Memory B cell (primary cell): ENCODE results near the gene SNX7.
A peak's percentile ranks its signal among the peaks of the same experiment; 100 is the strongest.

Experiments
- ATAC-seq: fragments of 150-1000 bp; cut with Tn5 transposase; 2 replicates; pipeline ENCODE4 v1.10.0; 2021; ENCODE audit warnings: low read depth, mild to moderate bottlenecking, moderate library complexity
- DNase-seq, 2 donors: peaks; one replicate each; pipeline ENCODE4 v3.0.0; 2022; ENCODE audit warnings: low spot score in 2 of 2
- H3K27ac Mint-ChIP-seq: one replicate; pipeline ENCODE4 v1.8.0; 2022; ENCODE audit warnings: mild to moderate bottlenecking, moderate library complexity, mixed read lengths
- H3K27me3 Mint-ChIP-seq: one replicate; pipeline ENCODE4 v1.8.0; 2022; ENCODE audit warnings: mixed read lengths
- H3K36me3 Mint-ChIP-seq: one replicate; pipeline ENCODE4 v1.8.0; 2022; ENCODE audit warnings: mild to moderate bottlenecking, mixed read lengths
- H3K4me1 Mint-ChIP-seq: one replicate; pipeline ENCODE4 v1.8.0; 2022; ENCODE audit warnings: mixed read lengths
- H3K4me3 Mint-ChIP-seq: one replicate; pipeline ENCODE4 v1.8.0; 2022; ENCODE audit warnings: mild to moderate bottlenecking, moderate library complexity, mixed read lengths
- H3K9me3 Mint-ChIP-seq: one replicate; pipeline ENCODE4 v1.8.0; 2022; ENCODE audit warnings: mixed read lengths

Gene SNX7

DNA sequence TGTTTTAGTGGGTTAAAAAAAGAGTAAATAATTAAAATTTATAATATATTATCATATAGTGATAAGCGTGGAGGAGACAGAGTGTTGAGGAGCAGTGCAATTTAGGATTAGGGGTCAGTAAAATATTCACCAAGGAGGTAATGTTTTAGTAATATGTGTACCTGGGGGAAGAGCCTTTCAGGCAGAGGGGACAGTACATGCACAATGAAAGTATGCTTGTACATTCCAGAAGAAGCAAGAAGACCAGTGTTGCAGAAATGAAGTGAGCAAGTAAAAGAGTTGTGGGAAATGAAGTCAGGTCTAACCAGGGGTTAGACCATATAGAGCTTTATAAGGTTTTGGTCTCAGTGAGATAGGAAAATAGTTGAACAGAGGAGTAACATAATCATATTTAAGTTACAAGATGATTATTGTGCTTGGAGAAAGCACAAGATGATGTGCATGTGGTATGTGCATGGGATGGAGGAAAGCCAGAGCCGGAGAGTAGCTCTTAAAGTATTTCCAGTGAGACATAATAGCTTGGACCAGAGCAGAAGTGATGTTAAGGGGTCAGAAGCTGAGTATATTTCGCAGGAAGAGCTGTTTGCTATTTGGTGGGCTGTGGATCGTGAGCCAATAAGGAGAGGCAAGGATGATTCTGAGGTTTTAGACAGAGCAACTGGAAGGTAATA, 44.8 kb downstream of the SNX7 start:
- no peaks in the 10 kb centered on the region for H3K4me1 Mint-ChIP-seq
- no peaks in the 10 kb centered on the region for H3K9me3 Mint-ChIP-seq
- no peak overlapping the region for H3K27ac Mint-ChIP-seq
- H3K36me3 Mint-ChIP-seq = peaks cover under 1% of the 10 kb centered on the region
- no peak for ATAC-seq
- H3K4me3 Mint-ChIP-seq = no peak overlapping the region
- DNase-seq = no peak
- H3K27me3 Mint-ChIP-seq = no peaks in the 10 kb centered on the region

DNA sequence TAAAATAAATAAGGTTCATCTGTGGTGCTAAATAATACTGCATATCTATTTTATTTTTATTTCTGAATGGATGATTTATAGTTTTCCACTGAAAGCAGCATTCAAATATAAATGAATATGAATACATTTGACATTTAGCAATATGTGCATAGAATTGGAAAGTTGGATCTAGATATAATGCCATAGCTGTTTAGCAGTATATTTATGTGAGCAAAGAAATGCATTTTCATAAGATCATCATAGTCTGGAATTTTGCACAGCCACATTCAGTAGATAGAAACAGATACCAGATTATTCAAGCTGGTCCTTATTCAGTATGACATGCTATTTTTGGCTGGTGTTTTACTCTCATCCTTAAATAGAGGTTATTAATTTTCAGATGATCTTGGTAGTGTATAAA, 46.0 kb downstream of the SNX7 start:
- H3K27ac Mint-ChIP-seq = no peak overlapping the region
- H3K4me1 Mint-ChIP-seq = no peaks in the 10 kb centered on the region
- no peaks in the 10 kb centered on the region for H3K27me3 Mint-ChIP-seq
- peaks cover 4% of the 10 kb centered on the region for H3K36me3 Mint-ChIP-seq
- DNase-seq (no peak), ATAC-seq (no peak)
- no peak overlapping the region for H3K4me3 Mint-ChIP-seq
- no peaks in the 10 kb centered on the region for H3K9me3 Mint-ChIP-seq

DNA sequence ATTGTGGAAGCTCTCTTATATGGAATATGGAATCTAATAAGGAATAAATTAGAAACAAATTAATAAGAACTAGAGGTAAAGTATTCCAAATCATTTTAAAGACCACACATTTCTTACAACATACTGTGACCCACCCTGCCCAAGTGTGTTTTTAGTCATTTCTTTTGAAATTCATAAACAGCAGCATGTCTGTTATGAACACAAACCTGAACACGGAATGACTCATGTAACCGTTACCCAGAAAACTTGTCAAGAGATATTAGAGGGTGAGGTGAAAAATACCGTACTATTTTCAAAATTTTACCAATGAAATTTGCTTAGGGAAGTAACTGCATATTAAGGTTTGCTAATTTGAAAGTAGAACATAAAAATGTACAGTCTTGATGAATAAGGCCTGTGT, 48.4 kb downstream of the SNX7 start:
- no peak overlapping the region for H3K27ac Mint-ChIP-seq
- DNase-seq = no peak
- peaks cover 4% of the 10 kb centered on the region for H3K36me3 Mint-ChIP-seq
- no peaks in the 10 kb centered on the region for H3K27me3 Mint-ChIP-seq
- no peak overlapping the region for H3K4me3 Mint-ChIP-seq
- H3K9me3 Mint-ChIP-seq = no peaks in the 10 kb centered on the region
- no peaks in the 10 kb centered on the region for H3K4me1 Mint-ChIP-seq
- ATAC-seq = no peak

DNA sequence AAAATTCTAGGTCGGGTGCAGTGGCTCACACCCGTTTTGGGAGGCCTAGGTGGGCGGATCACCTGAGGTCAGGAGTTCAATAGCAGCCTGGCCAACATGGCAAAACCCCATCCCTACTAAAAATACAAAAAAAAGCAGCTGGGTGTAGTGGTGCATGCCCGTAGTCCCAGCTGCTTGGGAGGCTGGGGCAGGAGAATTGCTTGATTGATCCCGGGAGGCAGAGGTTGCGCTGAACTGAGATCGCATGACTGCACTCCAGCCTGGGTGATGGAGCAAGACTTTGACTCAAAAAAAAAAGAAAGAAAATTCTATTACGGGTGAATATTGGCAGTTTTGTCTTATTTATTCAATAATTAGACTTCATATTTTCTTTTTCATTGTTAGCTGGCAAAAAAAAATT, 62.1 kb downstream of the SNX7 start:
- Mint-ChIP-seq H3K27me3 (no peaks in the 10 kb centered on the region), H3K4me1 (no peaks in the 10 kb centered on the region), H3K9me3 (no peaks in the 10 kb centered on the region), H3K4me3 (no peak overlapping the region), H3K27ac (no peak overlapping the region), H3K36me3 (peaks cover 7% of the 10 kb centered on the region)
- DNase-seq (no peak), ATAC-seq (no peak)

DNA sequence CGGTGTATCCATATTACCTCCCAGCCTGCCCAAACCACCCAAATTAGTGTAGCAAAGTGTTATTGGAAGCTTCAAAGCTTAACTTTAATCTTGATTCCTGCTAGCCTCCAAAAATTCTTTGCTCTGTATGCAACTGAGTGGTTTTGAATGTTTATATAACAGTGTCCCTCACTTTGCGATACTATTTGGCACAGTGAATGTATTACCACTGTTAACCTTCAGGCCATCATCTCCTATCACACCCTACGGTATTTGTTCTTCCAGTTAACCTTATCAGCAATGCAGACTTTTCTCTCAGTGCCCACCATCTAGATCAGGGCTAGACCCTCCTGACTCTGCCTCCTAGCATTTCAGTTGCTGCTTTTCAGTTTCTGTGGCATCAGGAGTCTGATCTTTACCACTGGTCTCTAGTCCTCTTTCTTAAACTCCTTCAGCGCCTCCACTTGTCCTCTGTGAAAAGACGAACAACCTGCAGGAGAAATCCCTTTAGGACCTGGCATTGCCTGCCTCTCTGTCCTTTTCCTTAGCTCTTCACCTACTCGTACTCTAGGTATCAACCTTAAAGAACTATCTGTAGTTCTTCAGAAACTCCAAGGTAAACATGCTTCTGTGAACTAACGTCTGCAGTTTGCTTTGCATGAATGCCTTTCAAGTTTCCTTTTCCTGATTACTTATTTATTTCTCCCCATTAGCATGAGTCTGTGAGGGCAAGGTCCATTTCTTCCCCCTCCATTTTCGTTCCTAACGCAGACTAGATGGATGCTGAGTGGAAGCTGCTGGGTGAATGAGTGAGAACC, 71.7 kb downstream of the SNX7 start:
- Mint-ChIP-seq H3K36me3 (no peaks in the 10 kb centered on the region), H3K4me3 (no peak overlapping the region), H3K27me3 (no peaks in the 10 kb centered on the region), H3K9me3 (no peaks in the 10 kb centered on the region), H3K4me1 (peaks cover 2% of the 10 kb centered on the region), H3K27ac (no peak overlapping the region)
- no peak for ATAC-seq
- DNase-seq = no peak

- Mint-ChIP-seq H3K9me3 (no peaks in the 10 kb centered on the region), H3K4me3 (no peak overlapping the region), H3K27me3 (no peaks in the 10 kb centered on the region), H3K36me3 (no peaks in the 10 kb centered on the region), H3K27ac (no peak overlapping the region), H3K4me1 (peaks cover 2% of the 10 kb centered on the region)
- ATAC-seq (no peak), DNase-seq (no peak)
Measured at GRCh38 chr1:98733782-98734112, 72.2 kb downstream of the SNX7 start.

GRCh38 chr1:98735756-98736155, 74.2 kb downstream of the SNX7 start:
- DNase-seq (no peak), ATAC-seq (no peak)
- H3K27ac Mint-ChIP-seq = no peak overlapping the region
- H3K9me3 Mint-ChIP-seq = no peaks in the 10 kb centered on the region
- peaks cover 2% of the 10 kb centered on the region for H3K27me3 Mint-ChIP-seq
- peaks cover 2% of the 10 kb centered on the region for H3K4me1 Mint-ChIP-seq
- no peak overlapping the region for H3K4me3 Mint-ChIP-seq
- no peaks in the 10 kb centered on the region for H3K36me3 Mint-ChIP-seq

- no peak overlapping the region for H3K27ac Mint-ChIP-seq
- DNase-seq (no peak), ATAC-seq (no peak)
- peaks cover 2% of the 10 kb centered on the region for H3K4me1 Mint-ChIP-seq
- no peak overlapping the region for H3K4me3 Mint-ChIP-seq
- H3K36me3 Mint-ChIP-seq = no peaks in the 10 kb centered on the region
- peaks cover 2% of the 10 kb centered on the region for H3K27me3 Mint-ChIP-seq
- no peaks in the 10 kb centered on the region for H3K9me3 Mint-ChIP-seq
Measured at GRCh38 chr1:98737835-98738234, 76.3 kb downstream of the SNX7 start.

DNA sequence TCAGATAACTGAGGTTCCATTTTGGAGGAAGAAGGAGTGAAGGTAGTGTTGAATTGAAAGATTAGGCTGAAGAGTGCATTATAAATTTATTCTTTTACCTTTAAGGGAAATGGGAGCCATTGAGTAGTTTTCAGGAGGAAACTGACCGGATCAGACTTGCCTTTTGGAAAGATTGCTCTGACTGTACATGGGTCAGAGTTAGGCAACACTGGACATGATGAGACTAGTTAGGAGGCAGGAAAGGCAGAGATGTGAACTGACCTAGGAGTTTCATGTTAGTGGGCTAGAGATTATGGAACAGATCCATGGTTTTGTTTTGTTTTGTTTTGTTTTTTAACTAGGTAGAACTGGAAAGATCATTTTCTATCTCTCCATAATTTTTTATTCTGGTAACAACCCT, 78.2 kb downstream of the SNX7 start:
- Mint-ChIP-seq H3K4me1 (no peaks in the 10 kb centered on the region), H3K9me3 (no peaks in the 10 kb centered on the region), H3K4me3 (no peak overlapping the region), H3K36me3 (no peaks in the 10 kb centered on the region), H3K27ac (no peak overlapping the region), H3K27me3 (peaks cover 2% of the 10 kb centered on the region)
- DNase-seq = no peak
- ATAC-seq = no peak

- Mint-ChIP-seq H3K27ac (no peak overlapping the region), H3K36me3 (no peaks in the 10 kb centered on the region), H3K9me3 (no peaks in the 10 kb centered on the region), H3K27me3 (peaks cover 2% of the 10 kb centered on the region), H3K4me3 (no peak overlapping the region), H3K4me1 (no peaks in the 10 kb centered on the region)
- no peak for ATAC-seq
- DNase-seq = no peak
Measured at GRCh38 chr1:98741164-98741563, 79.6 kb downstream of the SNX7 start.

- H3K36me3 Mint-ChIP-seq = no peaks in the 10 kb centered on the region
- no peak for ATAC-seq
- H3K27me3 Mint-ChIP-seq = no peaks in the 10 kb centered on the region
- no peaks in the 10 kb centered on the region for H3K9me3 Mint-ChIP-seq
- DNase-seq = peak in 1 of 2 donors; percentile 1
- H3K4me3 Mint-ChIP-seq = no peak overlapping the region
- no peak overlapping the region for H3K27ac Mint-ChIP-seq
- H3K4me1 Mint-ChIP-seq = no peaks in the 10 kb centered on the region
Measured at GRCh38 chr1:98749152-98749756, 87.7 kb downstream of the SNX7 start.

GRCh38 chr1:98754176-98754575, 92.7 kb downstream of the SNX7 start:
- H3K27me3 Mint-ChIP-seq = no peaks in the 10 kb centered on the region
- no peak for ATAC-seq
- no peaks in the 10 kb centered on the region for H3K9me3 Mint-ChIP-seq
- H3K27ac Mint-ChIP-seq = no peak overlapping the region
- no peaks in the 10 kb centered on the region for H3K36me3 Mint-ChIP-seq
- H3K4me1 Mint-ChIP-seq = no peaks in the 10 kb centered on the region
- DNase-seq = no peak
- no peak overlapping the region for H3K4me3 Mint-ChIP-seq

DNA sequence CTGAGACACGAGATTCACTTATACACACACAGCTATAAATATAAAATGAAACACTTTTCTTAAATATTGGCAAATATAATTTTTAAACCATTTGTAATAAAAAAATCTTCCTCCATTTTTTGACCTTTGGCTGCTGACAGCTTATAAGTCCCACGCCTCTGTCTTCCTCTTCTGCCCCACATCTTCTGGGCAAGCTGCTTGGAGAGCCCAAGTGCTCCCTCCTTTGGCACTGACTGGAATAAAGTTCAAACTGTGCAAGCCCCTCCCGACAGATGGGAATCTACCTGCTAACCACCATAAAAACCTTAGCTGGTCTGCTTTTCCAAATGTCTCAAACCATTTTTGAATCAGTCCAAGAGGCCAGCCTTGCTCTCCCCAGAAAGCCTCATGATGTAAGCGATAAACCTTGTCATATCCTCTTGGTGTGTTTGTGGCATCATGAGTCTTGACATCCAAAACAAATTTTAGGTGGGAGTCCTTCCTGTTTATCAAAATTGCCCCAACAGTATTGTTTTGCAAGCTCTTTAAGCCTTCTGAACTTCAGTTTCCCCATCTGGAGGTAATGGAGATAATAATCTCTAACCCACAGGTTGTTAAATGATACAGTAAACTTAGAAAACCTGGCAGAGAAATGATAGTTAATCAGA, 99.8 kb downstream of the SNX7 start:
- H3K9me3 Mint-ChIP-seq = no peaks in the 10 kb centered on the region
- peaks cover 5% of the 10 kb centered on the region for H3K4me1 Mint-ChIP-seq
- no peak overlapping the region for H3K27ac Mint-ChIP-seq
- H3K36me3 Mint-ChIP-seq = no peaks in the 10 kb centered on the region
- no peak for ATAC-seq
- no peak overlapping the region for H3K4me3 Mint-ChIP-seq
- no peak for DNase-seq
- no peaks in the 10 kb centered on the region for H3K27me3 Mint-ChIP-seq

DNA sequence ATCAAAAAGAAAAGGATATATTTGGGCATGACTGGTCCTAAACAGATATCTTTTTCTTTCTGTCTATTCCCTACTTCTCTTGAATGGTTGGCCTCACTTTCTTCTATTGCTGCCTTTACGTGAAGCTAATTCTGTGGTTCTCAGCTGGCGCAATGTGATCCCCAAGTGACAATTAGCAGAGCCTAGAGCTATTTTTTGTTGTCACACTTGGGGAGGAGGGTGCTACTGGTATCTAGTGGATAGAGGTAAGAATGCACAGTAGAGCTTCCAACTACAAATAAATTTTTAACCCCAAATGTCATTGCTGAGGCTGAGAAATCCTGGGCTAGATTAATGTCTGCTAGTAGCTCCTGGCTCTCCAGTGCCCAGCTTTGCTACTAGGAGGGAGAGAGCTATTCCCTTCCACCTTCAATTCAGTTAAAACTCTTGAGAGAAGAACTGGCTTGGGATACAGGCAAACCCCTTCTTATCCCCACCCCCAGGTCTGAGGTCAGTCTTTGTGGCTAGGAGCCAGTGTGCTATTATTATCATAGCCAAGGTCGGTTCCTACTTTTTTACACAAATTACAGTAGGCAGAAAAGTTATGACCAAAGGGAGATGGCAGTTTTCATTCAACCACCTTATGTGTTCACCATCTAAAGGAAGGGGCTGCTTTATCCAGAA, 102.1 kb downstream of the SNX7 start:
- Mint-ChIP-seq H3K27ac (no peak overlapping the region), H3K9me3 (no peaks in the 10 kb centered on the region), H3K36me3 (no peaks in the 10 kb centered on the region), H3K4me3 (no peak overlapping the region), H3K4me1 (peaks cover 7% of the 10 kb centered on the region), H3K27me3 (no peaks in the 10 kb centered on the region)
- DNase-seq (no peak), ATAC-seq (no peak)
